Mesodermal cell (in vitro differentiated cells): ENCODE results near the gene ADGRB3.
"Not testable (repeated sequence)": the region's sequence is repeated elsewhere in the genome, so short reads cannot be mapped to it uniquely, and the experiment has no call there.

ENCODE experiments used
- H3K27ac ChIP-seq: 2 replicates; pipeline ENCODE4 v1.7.0; 2013; ENCODE audit warnings: mild to moderate bottlenecking, low read depth, low read length, moderate library complexity; ENCODE audit not compliant: severe bottlenecking
- H3K36me3 ChIP-seq: 2 replicates; pipeline ENCODE4 v1.7.1; 2013; ENCODE audit warnings: mild to moderate bottlenecking, low read length, moderate library complexity; ENCODE audit not compliant: control insufficient read depth, insufficient read depth
- H3K4me1 ChIP-seq: one replicate; pipeline ENCODE4 v1.7.1; 2013; ENCODE audit warnings: mild to moderate bottlenecking, low read length; ENCODE audit not compliant: insufficient read depth, control insufficient read depth, poor library complexity, severe bottlenecking
- H3K4me3 ChIP-seq: 2 replicates; pipeline ENCODE4 v1.7.0; 2013; ENCODE audit warnings: low read length, control low read depth, mild to moderate bottlenecking; ENCODE audit not compliant: insufficient read depth, poor library complexity, severe bottlenecking; ENCODE audit errors: extremely low read depth
- H3K9me3 ChIP-seq: 2 replicates; pipeline ENCODE4 v1.7.1; 2013; ENCODE audit warnings: mild to moderate bottlenecking, low read length, moderate library complexity; ENCODE audit not compliant: control insufficient read depth
- WGBS, 2 experiments: methylation state at CpG; one replicate each; pipeline ENCODE4 v1.1.5; 2013; ENCODE audit warnings: missing lambda C conversion rate in 2 of 2; ENCODE audit not compliant: insufficient coverage in 2 of 2; 5-methylcytosine and 5-hydroxymethylcytosine counted together

ADGRB3 gene

DNA sequence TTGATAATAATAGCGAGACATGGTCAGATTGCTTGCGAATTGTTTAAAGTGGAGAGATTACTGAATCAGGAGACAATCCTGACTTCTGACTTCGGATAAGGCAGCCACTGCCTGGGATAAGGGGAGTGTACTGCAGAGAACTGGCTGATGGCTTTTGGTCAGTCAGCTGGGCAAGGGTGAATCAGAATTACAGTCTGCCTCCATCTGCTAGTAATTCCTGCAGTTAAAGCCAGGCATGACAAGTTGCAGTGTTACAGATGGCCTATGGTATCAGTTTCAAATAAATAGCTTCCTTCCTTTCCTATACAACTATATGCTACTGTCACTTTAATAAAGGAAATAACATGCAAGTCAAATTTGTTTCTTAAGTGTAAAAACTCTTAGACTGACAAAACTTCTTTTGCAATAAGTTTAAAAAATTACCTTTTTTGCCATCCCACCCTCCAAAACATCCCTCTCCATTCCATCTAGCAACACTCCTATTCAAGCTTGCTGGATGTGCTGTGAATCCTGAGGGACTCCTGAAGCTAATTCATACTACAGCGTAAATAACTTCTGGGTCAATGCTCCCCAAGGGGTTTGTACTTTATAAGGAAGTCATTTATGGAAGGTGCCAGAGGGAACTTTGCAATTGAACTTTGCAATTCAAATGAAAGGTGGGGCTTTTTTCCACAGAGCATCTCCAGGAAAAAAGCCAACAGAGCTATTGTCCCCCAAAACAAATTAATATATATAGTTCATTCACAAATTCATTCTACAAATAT is 245.2 kb downstream of the ADGRB3 start:
- Histone ChIP-seq H3K27ac (no peak overlapping the region), H3K9me3 (no peaks in the 10 kb centered on the region), H3K4me1 (no peaks in the 10 kb centered on the region), H3K36me3 (no peaks in the 10 kb centered on the region), H3K4me3 (no peak overlapping the region)
- 70 to 73% methylated on average over 3 of the region's 4 CpGs for WGBS, 2 experiments

GRCh38 chr6:68883325-68883724 is 248.2 kb downstream of the ADGRB3 start:
- H3K4me3 ChIP-seq, H3K9me3 ChIP-seq, H3K36me3 ChIP-seq, H3K4me1 ChIP-seq, H3K27ac ChIP-seq: not testable (repeated sequence)
- WGBS, 2 experiments: 87 to 90% methylated on average over 6 to 9 of the region's 9 CpGs

GRCh38 chr6:68891419-68891818 is 256.3 kb downstream of the ADGRB3 start:
- no peak overlapping the region for H3K4me3 ChIP-seq
- H3K27ac ChIP-seq: no peak overlapping the region
- no peaks in the 10 kb centered on the region for H3K9me3 ChIP-seq
- H3K36me3 ChIP-seq: no peaks in the 10 kb centered on the region
- no peaks in the 10 kb centered on the region for H3K4me1 ChIP-seq

- no peaks in the 10 kb centered on the region for H3K36me3 ChIP-seq
- no peak overlapping the region for H3K4me3 ChIP-seq
- H3K27ac ChIP-seq: no peak overlapping the region
- no CpG with 5 or more reads among the region's 3 CpGs for WGBS, 2 experiments
- no peaks in the 10 kb centered on the region for H3K4me1 ChIP-seq
- H3K9me3 ChIP-seq: no peaks in the 10 kb centered on the region
These were observed 257.4 kb downstream of the ADGRB3 start for GRCh38 chr6:68892452-68892851.

- no CpG with 5 or more reads among the region's 1 CpG for WGBS, 2 experiments
- Histone ChIP-seq H3K9me3 (no peaks in the 10 kb centered on the region), H3K4me3 (no peak overlapping the region), H3K27ac (no peak overlapping the region), H3K4me1 (no peaks in the 10 kb centered on the region), H3K36me3 (no peaks in the 10 kb centered on the region)
These were observed 260.8 kb downstream of the ADGRB3 start for GRCh38 chr6:68895929-68896328.

GRCh38 chr6:68901044-68901443 is 266.0 kb downstream of the ADGRB3 start:
- Histone ChIP-seq H3K27ac (no peak overlapping the region), H3K4me3 (no peak overlapping the region), H3K9me3 (no peaks in the 10 kb centered on the region), H3K4me1 (no peaks in the 10 kb centered on the region), H3K36me3 (no peaks in the 10 kb centered on the region)
- WGBS, 2 experiments: 86 to 100% methylated on average over 1 of the region's 1 CpG

- no peaks in the 10 kb centered on the region for H3K4me1 ChIP-seq
- H3K27ac ChIP-seq: no peak overlapping the region
- no peaks in the 10 kb centered on the region for H3K9me3 ChIP-seq
- no peaks in the 10 kb centered on the region for H3K36me3 ChIP-seq
- no CpG with 5 or more reads among the region's 3 CpGs for WGBS, 2 experiments
- no peak overlapping the region for H3K4me3 ChIP-seq
These were observed 276.3 kb downstream of the ADGRB3 start for GRCh38 chr6:68911334-68911733.

DNA sequence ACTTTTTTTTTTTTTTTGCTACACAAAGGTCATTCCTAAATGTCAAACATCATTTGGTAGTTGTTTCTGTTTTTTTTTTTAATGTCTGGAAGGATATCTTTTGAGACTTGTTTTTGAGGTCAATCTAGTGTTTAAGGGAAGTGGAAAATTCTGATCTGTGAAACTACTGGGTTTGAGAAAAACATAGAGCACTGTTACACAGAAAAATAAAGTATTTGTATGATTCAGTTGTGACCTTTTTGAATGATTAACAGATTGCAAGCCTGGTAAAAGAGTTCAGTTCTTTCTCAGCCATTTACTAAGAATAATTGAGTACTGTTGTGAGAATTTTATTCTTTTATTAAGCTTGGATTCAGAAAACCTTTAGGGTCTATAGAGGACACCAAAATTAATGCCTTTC is 276.7 kb downstream of the ADGRB3 start:
- no peaks in the 10 kb centered on the region for H3K36me3 ChIP-seq
- H3K27ac ChIP-seq: no peak overlapping the region
- no peak overlapping the region for H3K4me3 ChIP-seq
- H3K4me1 ChIP-seq: no peaks in the 10 kb centered on the region
- H3K9me3 ChIP-seq: no peaks in the 10 kb centered on the region

GRCh38 chr6:68912805-68913204 is 277.7 kb downstream of the ADGRB3 start:
- H3K36me3 ChIP-seq, H3K9me3 ChIP-seq, H3K4me1 ChIP-seq, H3K4me3 ChIP-seq, H3K27ac ChIP-seq: not testable (repeated sequence)
- WGBS, 2 experiments: 80% methylated on average over 1 of the region's 9 CpGs; no CpG with 5 or more reads in 1 of the 2 experiments

DNA sequence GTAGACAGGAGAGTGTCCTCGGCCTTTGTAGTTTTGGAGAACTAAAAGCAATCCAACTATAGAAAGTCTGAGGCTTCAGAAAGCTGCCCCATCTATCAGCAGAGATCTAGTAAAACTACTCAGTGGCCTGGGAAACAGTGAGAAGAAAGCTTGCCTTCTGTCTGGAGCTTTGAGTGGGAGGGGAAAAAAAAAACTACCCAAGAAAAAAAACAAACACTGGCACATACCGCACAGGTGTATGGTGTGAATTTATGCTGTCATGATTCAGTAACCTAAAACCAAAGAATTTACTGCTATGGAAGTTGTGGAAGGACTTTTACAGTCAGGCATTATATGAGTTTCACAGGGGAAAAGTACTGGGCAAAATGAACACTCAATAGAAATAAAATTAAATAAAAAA is 280.5 kb downstream of the ADGRB3 start:
- WGBS, 2 experiments: 86% methylated on average over 1 of the region's 2 CpGs; no CpG with 5 or more reads in 1 of the 2 experiments
- H3K36me3 ChIP-seq: no peaks in the 10 kb centered on the region

DNA sequence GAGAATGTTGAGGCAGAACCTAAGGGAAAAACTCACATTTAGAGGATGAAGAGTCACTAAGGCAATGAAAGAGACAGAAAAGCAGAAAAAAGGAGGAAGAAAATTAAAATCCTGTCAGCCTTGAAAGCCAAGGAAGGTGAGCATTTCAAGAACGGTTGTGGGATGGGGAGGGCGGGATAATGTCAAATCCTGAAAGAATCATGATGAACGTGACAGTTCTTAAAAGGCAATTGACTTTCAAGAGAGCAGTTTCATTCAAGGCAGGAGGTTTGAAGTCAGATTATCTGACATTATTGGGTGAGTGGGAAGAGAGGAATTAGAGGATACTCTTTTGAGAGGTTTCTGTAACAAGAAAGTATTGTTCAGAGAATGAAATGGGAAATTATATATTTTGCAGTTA is 284.5 kb downstream of the ADGRB3 start:
- no peak overlapping the region for H3K4me3 ChIP-seq
- WGBS, 2 experiments: 83 to 84% methylated on average over 3 of the region's 3 CpGs
- no peak overlapping the region for H3K27ac ChIP-seq
- H3K4me1 ChIP-seq: no peaks in the 10 kb centered on the region
- no peaks in the 10 kb centered on the region for H3K9me3 ChIP-seq
- no peaks in the 10 kb centered on the region for H3K36me3 ChIP-seq

More for the DNA sequence above, 280.5 kb downstream of the ADGRB3 start:
- no peak overlapping the region for H3K27ac ChIP-seq
- no peak overlapping the region for H3K4me3 ChIP-seq
- no peaks in the 10 kb centered on the region for H3K9me3 ChIP-seq
- H3K4me1 ChIP-seq: no peaks in the 10 kb centered on the region
